Chondrocyte (in vitro differentiated cells): ENCODE data around the gene LYZL2. TPM values are rescaled to one million over a fixed set of nuclear protein-coding genes. Genes with fewer than 3 reads are reported as not detected.
"Not testable (repeated sequence)": the region's sequence is repeated elsewhere in the genome, so short reads cannot be mapped to it uniquely, and the experiment has no call there.

Experiments used
- DNase-seq: peaks from one replicate; pipeline ENCODE4 v3.0.0; 2021; ENCODE audit warnings: mixed read lengths, low spot score
- H3K27ac Mint-ChIP-seq: one replicate; pipeline ENCODE4 v1.8.0; 2021; ENCODE audit warnings: mild to moderate bottlenecking, moderate library complexity, mixed read lengths; ENCODE audit not compliant: unreplicated experiment
- H3K27me3 Mint-ChIP-seq: 2 replicates; pipeline ENCODE4 v1.8.0; 2021; ENCODE audit warnings: low read depth, mixed read lengths
- H3K36me3 Mint-ChIP-seq: 2 replicates; pipeline ENCODE4 v1.8.0; 2021; ENCODE audit warnings: low read depth, mixed read lengths
- H3K4me1 Mint-ChIP-seq: 2 replicates; pipeline ENCODE4 v1.8.0; 2021; ENCODE audit warnings: low read depth, mild to moderate bottlenecking, mixed read lengths
- H3K4me3 Mint-ChIP-seq: one replicate; pipeline ENCODE4 v1.8.0; 2021; ENCODE audit warnings: mild to moderate bottlenecking, moderate library complexity, mixed read lengths; ENCODE audit not compliant: unreplicated experiment
- H3K9me3 Mint-ChIP-seq: 2 replicates; pipeline ENCODE4 v1.8.0; 2021; ENCODE audit warnings: low read depth, mixed read lengths
- CTCF ChIP-seq: fragments of 200-600 bp; sonication (generic); IDR thresholded peaks from 2 replicates; pipeline ENCODE4 v1.5.0; 2021; ENCODE audit warnings: antibody characterized with exemption, mild to moderate bottlenecking, moderate library complexity
- total RNA-seq: library from RNA; stranded (reverse); gene quantifications from 3 replicates; pipeline ENCODE4 v1.2.1, GENCODE V29; 2021

LYZL2 gene
- total RNA-seq, 1 donor from 2014 or later = not detected

GRCh38 chr10:30619966-30620365 lies 9.6 kb downstream of the LYZL2 start:
- Mint-ChIP-seq H3K36me3 (no peaks in the 10 kb centered on the region), H3K4me1 (no peaks in the 10 kb centered on the region), H3K27me3 (peaks cover 4% of the 10 kb centered on the region), H3K27ac (no peak overlapping the region), H3K9me3 (no peaks in the 10 kb centered on the region), H3K4me3 (no peak overlapping the region)
- TF ChIP-seq CTCF = no peak
- DNase-seq = no peak

GRCh38 chr10:30617070-30617469 lies 12.5 kb downstream of the LYZL2 start:
- TF ChIP-seq CTCF = no peak
- Mint-ChIP-seq H3K4me3 (no peak overlapping the region), H3K4me1 (peaks cover 4% of the 10 kb centered on the region), H3K36me3 (no peaks in the 10 kb centered on the region), H3K27me3 (peaks cover 4% of the 10 kb centered on the region), H3K27ac (no peak overlapping the region), H3K9me3 (no peaks in the 10 kb centered on the region)
- no peak for DNase-seq

GRCh38 chr10:30611041-30611440 lies 18.5 kb downstream of the LYZL2 start:
- H3K4me3 Mint-ChIP-seq, H3K27ac Mint-ChIP-seq, H3K9me3 Mint-ChIP-seq, DNase-seq, H3K27me3 Mint-ChIP-seq, H3K36me3 Mint-ChIP-seq: not testable (repeated sequence)
- peaks cover 13% of the 10 kb centered on the region for H3K4me1 Mint-ChIP-seq

- Mint-ChIP-seq H3K36me3 (no peaks in the 10 kb centered on the region), H3K4me1 (peaks cover 27% of the 10 kb centered on the region), H3K27me3 (no peaks in the 10 kb centered on the region), H3K9me3 (peaks cover 2% of the 10 kb centered on the region), H3K27ac (no peak overlapping the region), H3K4me3 (no peak overlapping the region)
- no peak for DNase-seq
- TF ChIP-seq CTCF = no peak
Measured at GRCh38 chr10:30607814-30608213, 21.7 kb downstream of the LYZL2 start.

- no peak for DNase-seq
- Mint-ChIP-seq H3K27ac (no peak overlapping the region), H3K4me3 (no peak overlapping the region), H3K27me3 (no peaks in the 10 kb centered on the region), H3K4me1 (peaks cover 19% of the 10 kb centered on the region), H3K9me3 (peaks cover 2% of the 10 kb centered on the region), H3K36me3 (no peaks in the 10 kb centered on the region)
- no peak for TF ChIP-seq CTCF
Measured at GRCh38 chr10:30606313-30606712, 23.2 kb downstream of the LYZL2 start.

GRCh38 chr10:30605341-30606121 lies 24.0 kb downstream of the LYZL2 start:
- H3K4me1 Mint-ChIP-seq = peaks cover 19% of the 10 kb centered on the region
- not testable (repeated sequence) for H3K36me3 Mint-ChIP-seq, H3K27me3 Mint-ChIP-seq, DNase-seq, H3K27ac Mint-ChIP-seq, H3K9me3 Mint-ChIP-seq
- H3K4me3 Mint-ChIP-seq = peak overlapping the region; percentile 16
